GM08714 (cell line): ENCODE measurements around the gene OR2V2.
A peak's percentile ranks its signal among the peaks of the same experiment; 100 is the strongest.
"Not testable (repeated sequence)": the region's sequence is repeated elsewhere in the genome, so short reads cannot be mapped to it uniquely, and the experiment has no call there.

Experiments
- H3K4me3 ChIP-seq: fragments of 200-500 bp; sonication (Bioruptor generic); 2 replicates; pipeline ENCODE4 v1.5.1; 2014; ENCODE audit warnings: mild to moderate bottlenecking, low read length, inconsistent platforms
- ZNF274 ChIP-seq: IDR thresholded peaks from 2 replicates; pipeline ENCODE4 v1.6.1; 2012; ENCODE audit warnings: mild to moderate bottlenecking, low read depth, low read length

OR2V2 gene

GRCh38 chr5:181166812-181167733, 19.7 kb downstream of the OR2V2 start:
- no peak overlapping the region for H3K4me3 ChIP-seq
- no peak for TF ChIP-seq ZNF274

GRCh38 chr5:181167814-181168488, 20.6 kb downstream of the OR2V2 start:
- TF ChIP-seq ZNF274: no peak
- H3K4me3 ChIP-seq: peak overlapping the region; percentile 15; the same call in 1 of the 2 replicates

DNA sequence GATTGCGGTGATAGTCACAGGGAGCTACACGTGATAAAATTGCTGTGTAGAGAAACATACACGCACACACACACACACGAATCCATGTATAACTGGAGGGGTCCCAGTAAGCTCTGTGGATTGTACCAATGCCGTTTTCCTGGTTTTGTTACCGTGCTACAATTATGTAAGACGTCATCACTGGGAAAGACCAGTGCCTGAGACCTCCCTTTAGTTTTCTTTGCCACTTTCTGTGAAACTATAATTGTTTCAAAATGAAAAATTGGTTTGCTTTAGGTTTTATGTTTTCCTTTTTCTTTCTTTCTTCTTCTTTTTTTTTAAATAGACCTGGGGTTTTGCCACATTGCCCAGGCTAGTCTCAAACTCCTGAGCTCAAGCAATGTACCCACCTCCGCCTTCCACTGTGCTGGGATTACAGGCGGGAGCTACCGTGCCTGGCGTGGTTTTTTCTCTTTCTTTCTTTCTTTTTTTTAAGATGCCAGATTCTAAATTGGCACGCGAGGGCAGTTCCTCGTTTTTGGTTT, 21.3 kb downstream of the OR2V2 start:
- H3K4me3 ChIP-seq: peak overlapping the region; percentile 33; the same call in 1 of the 2 replicates
- TF ChIP-seq ZNF274: no peak

DNA sequence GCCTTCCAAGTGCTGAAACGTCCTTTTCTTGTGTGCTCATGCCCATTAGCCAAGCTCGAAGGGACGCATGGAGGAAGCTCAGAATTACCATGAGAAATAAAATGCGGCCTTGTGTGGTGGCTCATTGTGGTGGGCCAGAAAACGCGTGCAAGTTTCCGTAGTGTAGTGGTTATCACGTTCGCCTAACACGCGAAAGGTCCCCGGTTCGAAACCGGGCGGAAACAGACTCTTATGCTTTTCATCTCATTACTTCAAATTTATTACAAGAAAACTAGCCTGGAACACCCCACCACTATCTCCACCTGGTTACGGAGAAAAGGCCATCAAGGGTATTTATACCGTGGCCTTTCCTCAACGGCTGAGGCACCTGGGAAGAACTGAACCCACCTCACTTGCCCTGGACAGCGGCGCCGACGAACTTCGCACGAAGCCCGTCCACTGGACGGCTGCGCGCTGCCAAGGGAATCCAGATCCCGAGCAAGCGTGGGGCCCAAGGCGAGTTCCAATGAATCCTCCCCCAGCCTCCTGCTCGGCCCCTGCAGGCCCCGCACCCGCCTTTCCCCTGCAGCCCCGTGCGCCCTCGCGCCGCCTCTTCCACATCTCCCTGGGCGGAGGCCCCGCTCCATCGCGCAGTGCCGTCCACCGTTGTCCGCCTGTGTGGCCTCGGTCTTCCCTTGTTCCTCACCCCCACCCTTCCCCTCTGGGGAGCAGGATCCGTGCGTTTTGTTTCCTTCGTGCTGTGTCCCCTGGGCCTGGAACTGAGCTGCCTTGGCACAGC, 22.3 kb downstream of the OR2V2 start:
- H3K4me3 ChIP-seq: peak overlapping the region; percentile 2; the same call in 1 of the 2 replicates

DNA sequence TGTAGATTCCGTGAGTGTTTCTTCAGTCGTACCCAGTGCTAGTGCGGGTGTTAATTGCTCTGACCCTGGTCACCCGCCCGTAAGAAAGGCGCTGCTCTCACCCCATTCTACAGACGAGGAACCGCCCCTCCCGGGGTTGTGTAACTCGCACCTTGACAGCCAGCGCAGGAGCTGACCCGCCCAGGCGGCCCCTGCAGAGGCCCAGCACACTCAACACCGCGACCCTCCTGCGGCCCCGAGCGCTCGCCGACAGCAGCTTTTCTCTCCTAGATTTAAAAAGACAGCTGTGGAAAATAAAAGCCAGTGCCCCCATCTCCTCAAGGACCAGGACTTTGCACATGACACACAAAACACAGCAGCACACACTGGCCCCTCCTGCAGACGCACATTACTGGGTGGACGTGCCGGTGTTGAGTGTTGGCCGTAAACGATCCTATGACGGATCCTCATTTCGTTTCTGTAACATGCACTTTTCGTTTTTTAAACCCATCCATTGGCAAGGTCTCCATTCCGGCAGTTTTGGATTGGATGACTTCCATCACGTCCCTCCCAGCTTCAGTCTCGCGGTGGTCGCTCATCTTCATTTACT, 22.9 kb downstream of the OR2V2 start:
- no peak for TF ChIP-seq ZNF274
- peak overlapping the region; percentile 2; the same call in 1 of the 2 replicates for H3K4me3 ChIP-seq

DNA sequence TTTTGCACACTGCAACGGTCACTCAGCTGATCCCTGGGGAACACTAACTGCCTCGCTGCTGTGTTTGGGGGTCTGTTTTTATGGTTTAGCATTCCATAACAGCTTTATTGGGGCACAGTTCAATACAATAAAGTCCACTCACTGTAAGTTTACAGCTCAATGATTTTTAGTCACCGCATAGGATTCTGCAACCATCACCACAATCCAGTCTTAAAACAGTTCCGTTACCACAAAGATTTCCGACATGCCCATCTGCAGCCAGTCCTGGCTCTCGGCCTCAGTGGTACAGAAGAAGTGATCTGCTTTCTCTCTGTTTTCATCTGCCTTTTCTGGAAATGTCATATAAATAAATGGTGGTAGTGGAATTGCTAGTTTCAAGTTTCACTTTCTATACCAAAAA, 23.6 kb downstream of the OR2V2 start:
- no peak for TF ChIP-seq ZNF274
- H3K4me3 ChIP-seq: no peak overlapping the region; the same call in 1 of the 2 replicates

GRCh38 chr5:181171782-181172181, 24.4 kb downstream of the OR2V2 start:
- H3K4me3 ChIP-seq: no peak overlapping the region
- TF ChIP-seq ZNF274: no peak

DNA sequence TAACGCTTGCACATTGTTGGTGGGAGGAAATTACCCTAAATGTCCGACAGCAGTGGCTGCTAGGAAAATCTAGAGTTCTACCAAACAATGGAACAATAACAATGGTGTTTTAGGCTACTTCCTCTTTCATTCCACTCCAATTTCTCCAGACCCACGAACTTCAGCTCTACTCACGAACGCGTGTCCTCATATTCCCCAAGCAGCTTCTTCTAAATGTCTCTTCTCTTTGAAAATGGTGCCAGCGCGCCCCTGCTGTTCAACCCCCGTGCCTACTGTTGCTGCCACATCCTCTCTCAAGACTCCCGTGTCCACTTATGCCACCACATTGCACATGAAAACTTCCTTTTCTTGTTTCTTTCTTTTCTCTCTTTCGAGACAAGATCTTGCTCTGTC, 25.6 kb downstream of the OR2V2 start:
- H3K4me3 ChIP-seq: peak overlapping the region; percentile 51; the same call in 1 of the 2 replicates
- no peak for TF ChIP-seq ZNF274

DNA sequence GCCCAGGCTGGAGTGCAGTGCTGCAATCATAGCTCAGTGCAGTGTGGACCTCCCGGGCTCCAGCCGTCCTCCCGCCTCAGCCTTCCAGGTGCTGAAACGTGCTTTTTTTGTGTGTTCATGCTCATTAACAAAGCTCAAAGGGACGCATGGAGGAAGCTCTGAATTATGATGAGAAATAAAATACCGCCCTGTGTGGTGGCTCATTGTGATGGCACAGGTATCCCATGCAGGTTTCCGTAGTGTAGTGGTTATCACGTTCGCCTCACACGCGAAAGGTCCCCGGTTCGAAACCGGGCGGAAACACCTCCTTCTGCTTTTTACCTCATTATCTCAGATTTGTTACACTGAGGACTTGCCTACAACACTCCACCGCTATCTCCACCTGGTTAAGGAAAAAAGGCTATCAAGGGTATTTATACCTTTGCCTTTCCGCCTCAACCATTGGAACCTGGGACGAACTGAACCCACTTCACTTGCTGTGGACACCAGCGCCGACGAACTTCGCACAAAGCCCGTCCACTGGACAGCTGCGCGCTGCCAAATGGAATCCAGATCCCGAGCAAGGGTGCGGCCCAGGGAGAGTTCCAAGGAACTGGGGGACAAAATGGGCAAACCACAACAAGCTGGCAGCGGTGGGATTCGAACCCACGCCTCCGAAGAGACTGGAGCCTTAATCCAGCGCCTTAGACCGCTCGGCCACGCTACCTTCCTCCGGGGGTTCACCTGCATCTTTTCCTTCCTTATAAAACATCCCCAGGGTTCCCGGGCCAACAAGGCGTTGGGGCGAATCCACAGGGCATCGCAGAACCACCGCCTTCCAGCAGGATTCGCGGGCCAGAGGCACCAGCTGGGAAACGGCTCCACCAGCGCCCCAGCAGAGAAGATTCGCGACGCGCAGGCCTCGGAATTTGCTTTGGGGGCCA, 26.3 kb downstream of the OR2V2 start:
- no peak for TF ChIP-seq ZNF274
- H3K4me3 ChIP-seq: peak overlapping the region; percentile 51; the same call in 1 of the 2 replicates

DNA sequence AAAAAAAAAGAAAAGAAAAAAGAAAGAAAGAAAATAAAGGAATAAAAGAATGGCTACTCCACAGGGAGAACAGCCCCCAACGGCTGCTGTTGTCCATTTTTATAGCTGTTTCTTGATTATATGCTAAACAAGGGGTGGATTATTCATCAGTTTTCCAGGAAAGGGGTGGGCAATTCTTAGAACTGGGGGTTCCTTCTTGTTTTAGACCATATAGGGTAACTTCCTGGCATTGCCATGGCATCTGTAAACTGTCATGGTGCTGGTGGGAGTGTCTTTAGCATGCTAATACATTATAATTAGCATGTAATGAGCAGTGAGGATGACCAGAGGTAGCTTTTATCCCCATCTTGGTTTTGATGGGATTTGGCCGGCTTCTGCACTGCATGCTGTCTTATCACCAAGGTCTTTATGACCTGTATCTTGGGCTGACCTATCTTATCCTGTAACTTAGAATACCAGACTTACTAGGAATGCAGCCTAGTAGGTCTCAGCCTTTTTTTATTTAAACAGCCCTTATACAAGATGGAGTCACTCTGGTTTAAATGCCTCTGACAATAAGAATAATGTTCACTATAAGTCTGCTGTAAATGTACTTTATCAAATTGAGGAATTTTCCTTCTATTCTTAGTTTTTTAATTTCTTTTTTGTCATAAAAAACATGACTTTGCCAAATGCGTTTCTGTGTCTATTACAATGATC, 29.0 kb downstream of the OR2V2 start:
- no peak for TF ChIP-seq ZNF274
- no peak overlapping the region for H3K4me3 ChIP-seq

DNA sequence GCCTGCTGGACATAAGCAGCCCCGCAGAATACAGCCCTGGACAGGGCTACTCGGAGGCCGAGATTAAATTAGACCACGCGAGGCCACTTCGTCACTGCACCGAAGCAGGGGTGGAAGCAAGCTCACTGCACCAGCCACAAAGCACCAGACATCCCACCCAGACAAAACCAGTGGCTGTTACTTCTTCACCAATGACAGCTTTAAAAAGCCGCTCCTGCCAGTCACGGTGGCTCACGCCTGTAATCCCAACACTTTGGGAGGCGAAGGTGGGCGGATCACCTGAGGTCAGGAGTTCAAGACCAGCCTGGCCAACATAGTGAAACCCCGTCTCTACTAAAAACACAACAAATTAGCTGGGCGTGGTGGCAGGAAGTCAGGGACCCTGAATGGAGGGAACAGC, 30.2 kb downstream of the OR2V2 start:
- not testable (repeated sequence) for H3K4me3 ChIP-seq

- no peak overlapping the region for H3K4me3 ChIP-seq
- TF ChIP-seq ZNF274: no peak
Measured at GRCh38 chr5:181181650-181182565, 34.5 kb downstream of the OR2V2 start.
